ENCODE measurements around the gene RASL10A.

DNA sequence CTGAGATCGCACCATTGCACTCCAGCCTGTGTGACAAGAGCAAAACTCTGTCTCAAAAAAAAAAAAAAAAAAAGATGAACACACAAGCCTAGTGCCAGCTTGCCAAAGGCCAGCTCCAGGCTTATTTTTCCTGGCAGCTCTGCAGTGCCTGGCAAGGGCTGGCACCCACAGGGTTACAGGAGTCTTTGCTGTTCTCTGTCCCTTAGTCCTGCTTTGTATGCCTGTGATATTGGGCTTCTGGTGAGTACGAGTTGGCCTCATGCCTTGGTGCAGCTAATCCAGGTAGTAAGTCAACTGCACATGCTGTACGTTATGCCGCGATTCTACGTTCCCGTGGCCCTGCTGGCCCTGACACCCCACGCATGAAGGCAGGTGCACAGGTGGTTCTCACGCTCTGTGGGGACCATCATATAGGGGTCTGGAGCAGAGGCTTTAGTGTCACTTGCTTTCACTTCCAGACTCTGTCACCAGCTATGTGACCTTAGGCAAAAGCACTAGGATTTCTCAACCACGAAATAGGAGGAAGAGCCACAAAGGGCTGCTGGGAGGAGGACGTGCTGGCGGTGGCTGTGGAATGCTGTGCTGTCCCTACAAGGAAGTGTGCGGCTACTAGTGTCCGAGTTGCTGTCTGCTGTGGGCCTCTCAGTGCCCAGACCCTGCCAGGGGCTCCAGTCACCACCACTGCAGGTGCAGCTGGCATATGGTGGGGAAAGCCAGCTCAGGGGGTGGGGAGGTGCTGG lies 21.4 kb upstream of the RASL10A start:
- TF ChIP-seq, protein P1, sequence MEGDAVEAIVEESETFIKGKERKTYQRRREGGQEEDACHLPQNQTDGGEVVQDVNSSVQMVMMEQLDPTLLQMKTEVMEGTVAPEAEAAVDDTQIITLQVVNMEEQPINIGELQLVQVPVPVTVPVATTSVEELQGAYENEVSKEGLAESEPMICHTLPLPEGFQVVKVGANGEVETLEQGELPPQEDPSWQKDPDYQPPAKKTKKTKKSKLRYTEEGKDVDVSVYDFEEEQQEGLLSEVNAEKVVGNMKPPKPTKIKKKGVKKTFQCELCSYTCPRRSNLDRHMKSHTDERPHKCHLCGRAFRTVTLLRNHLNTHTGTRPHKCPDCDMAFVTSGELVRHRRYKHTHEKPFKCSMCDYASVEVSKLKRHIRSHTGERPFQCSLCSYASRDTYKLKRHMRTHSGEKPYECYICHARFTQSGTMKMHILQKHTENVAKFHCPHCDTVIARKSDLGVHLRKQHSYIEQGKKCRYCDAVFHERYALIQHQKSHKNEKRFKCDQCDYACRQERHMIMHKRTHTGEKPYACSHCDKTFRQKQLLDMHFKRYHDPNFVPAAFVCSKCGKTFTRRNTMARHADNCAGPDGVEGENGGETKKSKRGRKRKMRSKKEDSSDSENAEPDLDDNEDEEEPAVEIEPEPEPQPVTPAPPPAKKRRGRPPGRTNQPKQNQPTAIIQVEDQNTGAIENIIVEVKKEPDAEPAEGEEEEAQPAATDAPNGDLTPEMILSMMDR (conservative IDR thresholded peaks at IDR 0.05; ENCODE audit: low read length) = no peak
- no peak for TF ChIP-seq EZH2phosphoT487 (IDR thresholded peaks at IDR 0.05; ENCODE audit: borderline replicate concordance, low read depth, low read length)
